Bronchial epithelial cell (primary cell): Measurements from ENCODE around the gene SEMA3E. TPM values are rescaled to one million over a fixed set of nuclear protein-coding genes. Genes with fewer than 3 reads are reported as not detected.

ENCODE experiments used
- DNase-seq: peaks from one replicate; pipeline ENCODE4 v3.0.0-alpha.2; 2010; ENCODE audit warnings: low read depth
- FAIRE-seq: peaks from 2 replicates; lab custom pipeline; 2011; peaks lifted over from hg19 to GRCh38; lab: Jason Lieb, UNC
- H3K27me3 ChIP-seq: 2 replicates; pipeline ENCODE4 v1.5.1; 2011; ENCODE audit warnings: low read length; ENCODE audit not compliant: control insufficient read depth, insufficient read depth
- H3K36me3 ChIP-seq: 2 replicates; pipeline ENCODE4 v1.5.1; 2011; ENCODE audit warnings: low read length; ENCODE audit not compliant: control insufficient read depth, insufficient read depth
- H3K4me3 ChIP-seq: 2 replicates; pipeline ENCODE4 v1.5.1; 2011; ENCODE audit warnings: mild to moderate bottlenecking, low read depth, low read length, control low read depth
- CTCF ChIP-seq: IDR thresholded peaks from 2 replicates; pipeline ENCODE4 v1.5.1; 2011; ENCODE audit warnings: mild to moderate bottlenecking, moderate library complexity, low read length, control low read depth, inconsistent platforms; ENCODE audit not compliant: insufficient read depth, severe bottlenecking
- total RNA-seq: library from RNA; depleted of rRNA; stranded (reverse); fragments of >200 nt; gene quantifications from 2 replicates; pipeline ENCODE4 v1.2.1, GENCODE V29; 2014

The SEMA3E gene
- total RNA-seq, 1 donor from 2014 or later = under 0.01 TPM

GRCh38 chr7:83532219-83532618 is 116.7 kb downstream of the SEMA3E start:
- no peak for TF ChIP-seq CTCF
- no peak overlapping the region for H3K4me3 ChIP-seq
- no peaks in the 10 kb centered on the region for H3K36me3 ChIP-seq
- FAIRE-seq (no peak), DNase-seq (peak; percentile 64)
- no peaks in the 10 kb centered on the region for H3K27me3 ChIP-seq

- Histone ChIP-seq H3K4me3 (no peak overlapping the region), H3K27me3 (no peaks in the 10 kb centered on the region), H3K36me3 (no peaks in the 10 kb centered on the region)
- no peak for FAIRE-seq
- no peak for DNase-seq
- no peak for TF ChIP-seq CTCF
Measured at GRCh38 chr7:83531766-83532165, 117.2 kb downstream of the SEMA3E start.

GRCh38 chr7:83528925-83529423 is 120.0 kb downstream of the SEMA3E start:
- Histone ChIP-seq H3K27me3 (no peaks in the 10 kb centered on the region), H3K4me3 (no peak overlapping the region), H3K36me3 (no peaks in the 10 kb centered on the region)
- DNase-seq (no peak), FAIRE-seq (no peak)
- TF ChIP-seq CTCF = no peak

GRCh38 chr7:83524277-83525075 is 124.5 kb downstream of the SEMA3E start:
- DNase-seq (peak; percentile 67), FAIRE-seq (no peak)
- no peak for TF ChIP-seq CTCF
- Histone ChIP-seq H3K36me3 (no peaks in the 10 kb centered on the region), H3K27me3 (no peaks in the 10 kb centered on the region), H3K4me3 (no peak overlapping the region)

- DNase-seq = no peak
- Histone ChIP-seq H3K27me3 (no peaks in the 10 kb centered on the region), H3K4me3 (no peak overlapping the region), H3K36me3 (no peaks in the 10 kb centered on the region)
- FAIRE-seq = no peak
- no peak for TF ChIP-seq CTCF
Measured at GRCh38 chr7:83520726-83521125, 128.2 kb downstream of the SEMA3E start.
